Lung (tissue), 12 donors: Measurements from ENCODE around the gene MCM9. TPM values are rescaled to one million over a fixed set of nuclear protein-coding genes. Genes with fewer than 3 reads are reported as not detected.

ENCODE experiments used
- ATAC-seq: fragments of 200-7000 bp; cut with Tn5 transposase; one replicate; pipeline ENCODE4 v1.9.1; 2020; ENCODE audit warnings: moderate number of reproducible peaks; ENCODE audit not compliant: insufficient read depth, low FRiP score
- DNase-seq, 3 donors: peaks; one replicate each; pipeline ENCODE4 v3.0.0-alpha.2; 2013 to 2017
- H3K27ac ChIP-seq, 2 donors: one replicate each; pipeline ENCODE4 v1.5.1; 2013; ENCODE audit warnings: mild to moderate bottlenecking in 2 of 2, moderate library complexity in 2 of 2, control low read depth in 1 of 2, inconsistent platforms in 1 of 2, low read depth in 1 of 2, low read length in 1 of 2
- H3K27me3 ChIP-seq, 3 donors: one replicate each; pipeline ENCODE4 v1.5.1; 2013; ENCODE audit warnings: low read length in 2 of 3; ENCODE audit not compliant: control insufficient read depth in 3 of 3, insufficient read depth in 3 of 3
- H3K36me3 ChIP-seq, 4 donors: one replicate each; pipeline ENCODE4 v1.5.1; 2013; ENCODE audit warnings: low read length in 4 of 4, mild to moderate bottlenecking in 1 of 4, moderate library complexity in 1 of 4; ENCODE audit not compliant: control insufficient read depth in 4 of 4, insufficient read depth in 4 of 4
- H3K4me1 ChIP-seq, 5 donors: one replicate each; pipeline ENCODE4 v1.5.1; 2013; ENCODE audit warnings: low read length in 5 of 5, mild to moderate bottlenecking in 2 of 5, moderate library complexity in 1 of 5; ENCODE audit not compliant: control insufficient read depth in 5 of 5, insufficient read depth in 5 of 5
- H3K4me3 ChIP-seq: one replicate; pipeline ENCODE4 v1.5.1; 2013; ENCODE audit warnings: mild to moderate bottlenecking, control low read depth, moderate library complexity
- H3K9ac ChIP-seq, 2 donors: one replicate each; pipeline ENCODE4 v1.5.1; 2013; ENCODE audit warnings: low read length in 2 of 2, control low read depth in 1 of 2; ENCODE audit not compliant: insufficient read depth in 1 of 2
- H3K9me3 ChIP-seq, 4 donors: one replicate each; pipeline ENCODE4 v1.5.1; 2013; ENCODE audit warnings: low read length in 3 of 4, mild to moderate bottlenecking in 1 of 4, moderate library complexity in 1 of 4; ENCODE audit not compliant: control insufficient read depth in 4 of 4, insufficient read depth in 3 of 4
- CTCF ChIP-seq: IDR thresholded peaks from 2 replicates; pipeline ENCODE4 v1.5.1; 2012; ENCODE audit warnings: mild to moderate bottlenecking; ENCODE audit errors: control extremely low read depth, extremely low read depth
- WGBS, 2 donors: extraction: QIAGEN DNeasy Blood & Tissue Kit; methylation state at CpG; one replicate each; pipeline ENCODE4 v1.1.7; 2013; 5-methylcytosine and 5-hydroxymethylcytosine counted together
- polyA plus RNA-seq, 2 donors: library from polyadenylated mRNA; stranded (reverse); fragments of 200-250 nt; gene quantifications; one replicate each; pipeline ENCODE4 v1.2.1, GENCODE V29; 2013
- total RNA-seq, 2 donors: library from RNA; depleted of rRNA in 1 of 2; stranded (reverse); fragments of >200 nt in 1 of 2; gene quantifications; one replicate each; pipeline ENCODE4 v1.2.1, GENCODE V29; 2014 to 2021
- donor health status: control.
- donor health status: control.
- donor health status: Bipolar disorder and iron deficiency.
- donor health status: healthy.
- donor health status: DM: yes; HTN: yes; CAD: no.

The MCM9 gene
- total and polyA plus RNA-seq, 4 donors = 4.8 to 28.6 (median 12.0) TPM

DNA sequence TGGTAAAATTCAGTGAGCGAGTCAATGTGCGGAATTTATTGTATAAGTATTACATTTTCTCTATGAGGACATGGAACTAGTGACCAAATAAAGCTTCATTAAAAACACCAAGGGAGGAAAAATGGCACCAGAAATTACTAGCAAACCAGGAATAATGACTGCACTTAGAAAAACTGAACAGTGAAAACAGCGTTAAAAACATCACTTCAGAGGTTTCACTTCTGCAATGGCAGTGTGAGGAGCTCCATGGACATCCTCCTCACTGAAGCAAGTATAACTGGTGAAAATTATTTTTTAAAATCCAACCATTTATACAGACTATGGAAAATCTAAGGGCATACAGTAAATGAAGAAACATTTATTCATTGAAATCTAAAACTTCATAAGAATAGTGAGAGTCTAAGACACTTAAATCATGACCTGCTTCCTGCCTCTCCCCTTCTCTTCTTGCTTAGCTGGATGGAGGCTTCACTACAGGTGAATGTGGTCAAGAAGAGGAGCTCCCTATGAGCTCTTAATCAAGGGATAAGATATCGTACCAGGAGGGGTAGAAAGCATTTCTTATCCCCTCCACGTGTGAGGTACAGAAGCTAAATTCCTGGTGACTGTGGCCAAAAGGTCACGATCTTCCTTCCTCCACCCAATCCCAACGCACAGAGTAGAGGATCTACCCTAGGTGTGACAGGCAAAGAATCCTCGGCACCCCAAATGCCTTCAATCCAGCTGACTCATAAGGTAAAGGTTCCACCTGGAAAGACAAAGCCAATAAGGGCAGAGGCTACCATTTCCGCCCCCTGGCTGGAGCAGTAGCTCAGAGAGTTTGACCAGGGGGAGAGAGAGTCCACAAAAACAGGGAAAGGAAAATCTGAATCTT, 53.3 kb downstream of the MCM9 start:
- Histone ChIP-seq H3K9me3 (no peaks in the 10 kb centered on the region), H3K9ac (no peak overlapping the region), H3K27ac (peak overlapping the region in 1 of 2 donors; percentile 32), H3K4me3 (no peak overlapping the region), H3K36me3 (no peaks in the 10 kb centered on the region), H3K27me3 (no peaks in the 10 kb centered on the region), H3K4me1 (peaks cover 0 to 7% (median 2%) of the 10 kb centered on the region in 5 donors)
- no peak for DNase-seq
- no peak for TF ChIP-seq CTCF
- 79 to 88% methylated on average over 9 of the region's 9 CpGs for WGBS, 2 donors
- no peak for ATAC-seq

GRCh38 chr6:118877806-118878205, 57.2 kb downstream of the MCM9 start:
- TF ChIP-seq CTCF = no peak
- Histone ChIP-seq H3K9ac (no peak overlapping the region), H3K9me3 (no peaks in the 10 kb centered on the region), H3K27me3 (no peaks in the 10 kb centered on the region), H3K27ac (no peak overlapping the region), H3K4me3 (no peak overlapping the region), H3K36me3 (no peaks in the 10 kb centered on the region), H3K4me1 (peaks cover 0 to 15% (median 2%) of the 10 kb centered on the region in 5 donors)
- 94 to 96% methylated on average over 2 of the region's 2 CpGs for WGBS, 2 donors
- no peak for ATAC-seq
- no peak for DNase-seq

DNA sequence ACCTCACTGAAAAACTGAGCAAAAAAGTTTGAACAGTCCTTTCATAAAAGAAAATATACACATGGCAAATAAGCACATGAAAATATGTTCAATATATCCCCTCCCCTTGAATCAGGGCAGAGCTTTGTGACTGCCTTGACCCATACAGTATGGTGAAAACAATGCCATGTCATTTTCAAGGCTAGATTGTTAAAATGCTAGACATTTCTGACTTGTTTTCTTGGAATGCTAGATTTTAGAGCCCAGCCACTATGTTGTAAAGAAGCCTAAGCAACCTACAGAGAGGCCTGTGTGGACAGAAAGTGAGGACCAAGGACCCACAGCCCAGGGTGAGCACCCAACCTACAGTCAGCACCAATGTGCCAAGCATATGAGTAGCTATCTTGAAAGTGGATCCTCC, 58.1 kb downstream of the MCM9 start:
- no peak overlapping the region for H3K27ac ChIP-seq
- H3K36me3 ChIP-seq = no peaks in the 10 kb centered on the region
- DNase-seq = peak in 2 of 3 donors; percentile 46
- no peaks in the 10 kb centered on the region for H3K9me3 ChIP-seq
- no peak overlapping the region for H3K4me3 ChIP-seq
- ATAC-seq = no peak
- H3K9ac ChIP-seq = no peak overlapping the region
- H3K27me3 ChIP-seq = no peaks in the 10 kb centered on the region
- TF ChIP-seq CTCF = no peak
- H3K4me1 ChIP-seq = peaks cover 0 to 15% (median 0%) of the 10 kb centered on the region in 5 donors
